HUDEP-2 (cell line): Measurements from ENCODE around the gene NOC3L.
A peak's percentile ranks its signal among the peaks of the same experiment; 100 is the strongest.
"Not testable (repeated sequence)": the region's sequence is repeated elsewhere in the genome, so short reads cannot be mapped to it uniquely, and the experiment has no call there.

Source experiments
- DNase-seq, 76 experiments: peaks; one replicate each; lab custom pipeline; 2025; ENCODE audit not compliant: unreplicated experiment in 76 of 76; lab: John Stamatoyannopoulos, UW

The NOC3L gene

DNA sequence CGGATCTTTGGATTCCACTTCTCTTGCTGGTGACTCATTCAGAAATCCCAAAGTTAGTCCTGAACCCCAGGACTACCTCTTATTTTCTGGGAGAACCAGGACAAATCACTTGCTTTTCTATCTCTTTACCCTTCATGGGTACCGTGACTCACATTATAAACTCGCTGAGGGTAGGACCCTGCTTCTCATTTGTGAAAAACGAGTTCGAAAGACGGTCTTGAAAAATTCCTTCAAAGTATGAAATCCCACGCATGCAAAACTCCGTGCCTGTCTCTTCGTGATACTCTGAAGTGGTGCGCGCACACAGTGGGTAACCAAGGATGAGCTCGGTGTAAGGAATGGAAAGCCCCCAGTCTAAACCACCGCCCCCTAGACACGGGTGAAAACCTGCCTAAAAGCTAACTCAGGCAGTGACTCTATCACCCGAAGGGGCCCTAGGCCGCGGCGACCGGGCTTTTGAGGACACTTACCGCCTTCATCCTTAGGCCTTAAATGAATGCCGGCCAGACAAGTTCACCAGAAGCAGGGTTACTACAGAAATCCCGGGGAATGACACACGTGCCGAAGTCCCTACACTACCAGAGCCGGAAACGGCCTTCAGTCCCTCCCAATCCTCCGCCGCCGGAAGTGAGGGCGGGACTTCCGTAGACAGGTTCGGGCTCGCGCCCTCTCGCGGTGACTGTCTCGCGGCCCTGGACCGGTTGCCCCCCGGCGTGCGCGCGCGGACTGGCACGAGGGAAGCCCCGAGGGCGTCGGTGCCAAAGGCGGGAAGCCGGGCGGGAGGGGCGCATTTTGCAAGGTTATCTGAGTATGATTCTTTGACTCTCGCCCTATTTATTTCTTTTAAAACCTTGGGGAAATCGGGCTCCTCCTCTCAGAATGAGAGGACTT, at the start of gene NOC3L:
TSS of gene NOC3L (minus strand) at position 580 of the 891 bp plus-strand sequence. CDS start at position 479, 101 bp downstream.
- DNase-seq: peak in 75 of 76 experiments; percentile 40 to 97 (median 92)

DNA sequence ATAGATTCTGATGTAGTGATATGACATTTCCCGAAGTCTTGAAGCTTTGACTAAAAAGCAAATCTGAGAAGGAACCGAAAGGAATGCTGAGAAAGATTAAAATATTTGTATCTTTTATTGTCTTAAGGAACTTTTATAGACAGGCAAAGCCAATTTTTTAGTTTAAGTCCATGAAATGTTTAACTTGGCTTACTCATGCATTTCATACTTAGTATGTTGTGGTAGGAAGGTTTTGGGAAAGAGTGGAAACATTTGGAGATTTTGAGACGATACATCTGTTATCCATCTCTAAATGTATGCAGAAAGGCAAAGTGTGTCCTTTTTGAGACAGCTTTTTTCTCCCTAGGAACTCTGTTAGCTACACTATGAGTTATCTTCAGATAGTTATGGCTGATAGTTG, 49.7 kb upstream of the NOC3L start:
- DNase-seq: no peak

GRCh38 chr10:94411304-94411703, 48.6 kb upstream of the NOC3L start:
- DNase-seq: no peak

GRCh38 chr10:94409021-94409657, 46.4 kb upstream of the NOC3L start:
- no peak for DNase-seq

- peak in 1 of 76 experiments; percentile 7 for DNase-seq
Measured at GRCh38 chr10:94407668-94408067, 44.9 kb upstream of the NOC3L start.

- DNase-seq: peak in 16 of 76 experiments; percentile 12 to 53 (median 31)
Measured at GRCh38 chr10:94405406-94405805, 42.7 kb upstream of the NOC3L start.

GRCh38 chr10:94403380-94404213, 40.9 kb upstream of the NOC3L start:
- peak in 43 of 76 experiments; percentile 6 to 71 (median 38) for DNase-seq

GRCh38 chr10:94402843-94403379, 40.2 kb upstream of the NOC3L start:
- DNase-seq: peak in 17 of 76 experiments; percentile 27 to 63 (median 45)

DNA sequence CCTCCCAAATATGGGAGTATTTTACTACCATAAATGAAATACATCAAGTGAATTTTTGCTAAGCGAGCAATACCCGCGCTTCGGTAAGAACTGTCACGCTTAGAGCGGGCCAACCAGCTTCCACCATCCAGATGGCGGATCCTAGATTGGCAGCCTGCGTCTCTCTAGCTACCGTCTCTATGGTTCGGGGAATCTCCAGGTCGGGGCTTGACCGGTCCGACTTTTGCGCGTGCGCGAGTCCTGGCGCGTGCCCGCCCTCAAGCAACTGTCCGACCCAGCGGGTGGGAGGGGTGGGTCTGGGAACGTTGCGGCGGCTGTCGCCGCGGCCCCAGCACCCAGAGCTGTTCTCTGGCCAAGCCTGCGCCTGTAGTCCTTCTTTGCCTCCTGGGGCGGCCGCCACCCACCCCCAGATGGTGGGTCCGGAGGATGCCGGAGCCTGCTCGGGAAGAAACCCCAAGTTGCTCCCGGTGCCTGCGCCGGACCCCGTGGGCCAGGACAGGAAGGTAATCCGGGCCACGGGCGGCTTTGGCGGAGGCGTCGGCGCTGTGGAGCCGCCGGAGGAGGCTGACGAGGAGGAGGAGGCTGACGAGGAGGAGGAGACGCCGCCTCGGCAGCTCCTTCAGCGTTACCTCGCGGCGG, 39.6 kb upstream of the NOC3L start, which contains the start of gene TBC1D12:
TSS of gene TBC1D12 (plus strand) at position 338 of the 639 bp plus-strand sequence. CDS start at position 411, 73 bp downstream.
- DNase-seq: peak in 75 of 76 experiments; percentile 18 to 97 (median 90)

DNA sequence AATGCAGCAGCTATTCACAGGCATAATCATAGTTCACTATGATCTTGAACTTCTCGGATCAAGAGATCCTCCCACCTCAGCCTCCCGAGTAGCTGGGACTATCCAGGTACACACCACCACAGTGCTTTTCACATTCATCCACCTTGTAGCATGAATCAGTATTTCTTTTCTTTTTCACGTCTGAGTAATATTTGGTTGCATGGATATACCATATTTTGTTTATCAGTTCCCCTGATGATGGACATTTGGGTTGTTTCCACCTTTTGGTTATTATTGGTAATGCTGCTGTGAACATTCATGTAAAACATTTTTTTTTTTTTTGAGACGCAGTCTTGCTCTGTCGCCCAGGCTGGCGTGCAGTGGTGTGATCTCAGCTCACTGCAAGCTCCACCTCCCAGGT, 36.0 kb upstream of the NOC3L start:
- no peak for DNase-seq

GRCh38 chr10:94397549-94398370, 35.0 kb upstream of the NOC3L start:
- peak in 22 of 76 experiments; percentile 3 to 72 (median 30) for DNase-seq

GRCh38 chr10:94392117-94392516, 29.4 kb upstream of the NOC3L start:
- peak in 12 of 76 experiments; percentile 13 to 69 (median 35) for DNase-seq

DNA sequence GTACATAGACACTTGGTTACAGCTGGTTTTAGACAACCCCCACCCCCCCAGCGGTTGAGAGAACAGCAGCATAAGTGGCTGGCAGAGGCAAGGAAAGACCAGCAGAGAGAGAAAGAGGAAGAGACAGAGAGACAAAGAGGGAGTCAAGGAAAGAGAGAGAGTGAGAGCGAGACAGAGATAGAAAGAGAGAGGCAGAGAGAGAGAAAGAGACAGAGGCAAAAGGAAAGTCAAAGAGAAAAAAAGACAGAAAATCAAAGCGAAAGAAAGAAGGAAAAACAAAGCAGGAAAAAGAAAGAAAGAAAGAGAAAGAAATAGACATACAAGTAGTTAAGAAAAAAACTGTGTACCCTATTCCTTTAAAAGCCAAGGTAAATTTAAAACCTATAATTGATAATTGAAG, 23.0 kb upstream of the NOC3L start:
- not testable (repeated sequence) for DNase-seq

- no peak for DNase-seq
Measured at GRCh38 chr10:94383530-94383929, 20.8 kb upstream of the NOC3L start.

GRCh38 chr10:94376865-94377264, 14.1 kb upstream of the NOC3L start:
- DNase-seq: no peak

DNA sequence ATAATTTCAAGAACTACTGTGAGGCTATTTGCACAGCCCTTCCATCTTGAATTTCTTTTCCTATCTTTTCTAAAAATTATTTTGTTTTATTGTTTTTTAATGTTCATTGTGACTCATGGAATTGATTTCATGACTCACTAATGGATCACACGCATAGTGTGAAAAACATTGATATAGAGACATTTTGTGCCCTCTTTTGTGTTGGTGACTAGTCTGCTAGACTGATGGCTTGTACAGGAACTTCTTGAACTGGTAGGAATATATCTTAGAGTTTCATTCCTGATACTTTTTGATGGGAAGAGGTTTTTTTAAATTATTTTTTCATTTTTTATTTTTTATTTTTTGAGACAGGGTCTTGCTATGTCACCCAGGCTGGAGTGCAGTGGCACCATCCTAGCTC, 12.6 kb upstream of the NOC3L start:
- no peak for DNase-seq

GRCh38 chr10:94370501-94370900, 7.8 kb upstream of the NOC3L start:
- DNase-seq: no peak

- DNase-seq: peak in 1 of 76 experiments; percentile 1
Measured at GRCh38 chr10:94366382-94366781, 3.6 kb upstream of the NOC3L start.

DNA sequence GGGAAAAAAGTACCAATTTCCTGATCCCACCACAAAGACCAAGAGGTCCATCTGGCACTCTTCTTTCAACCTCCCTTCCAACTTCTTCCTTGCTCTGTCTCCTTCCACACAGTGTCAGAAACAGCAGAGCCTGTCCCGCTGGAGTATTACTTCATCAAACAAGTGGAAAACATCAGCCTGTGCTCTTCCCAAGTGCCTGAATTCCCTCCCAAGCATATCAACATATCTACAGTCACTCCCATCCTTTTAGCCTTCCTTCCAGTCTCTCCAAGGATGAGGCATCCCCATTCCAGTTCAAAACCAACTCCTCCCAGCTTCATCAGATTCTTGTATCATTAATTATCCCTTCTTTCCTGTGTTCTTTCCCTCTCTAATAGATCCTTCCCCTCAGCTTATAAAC, 1.7 kb upstream of the NOC3L start:
- no peak for DNase-seq
